Endodermal cell (in vitro differentiated cells): ENCODE results near the gene MUC12. TPM values are rescaled to one million over a fixed set of nuclear protein-coding genes. Genes with fewer than 3 reads are reported as not detected.
"Not testable (repeated sequence)": the region's sequence is repeated elsewhere in the genome, so short reads cannot be mapped to it uniquely, and the experiment has no call there.

Experiments
- DNase-seq: peaks from one replicate; pipeline ENCODE4 v3.0.0-alpha.2; 2017
- H3K27ac ChIP-seq: 2 replicates; pipeline ENCODE4 v1.5.1; 2013; ENCODE audit warnings: mild to moderate bottlenecking, low read depth, low read length, moderate library complexity
- H3K27me3 ChIP-seq: 2 replicates; pipeline ENCODE4 v1.6.1; 2013; ENCODE audit warnings: mild to moderate bottlenecking, low read length, moderate library complexity; ENCODE audit not compliant: insufficient read depth, control insufficient read depth, poor library complexity, severe bottlenecking
- H3K36me3 ChIP-seq: 2 replicates; pipeline ENCODE4 v1.7.0; 2013; ENCODE audit warnings: mild to moderate bottlenecking, low read length, moderate library complexity; ENCODE audit not compliant: control insufficient read depth, insufficient read depth
- H3K4me1 ChIP-seq: one replicate; pipeline ENCODE4 v1.7.0; 2013; ENCODE audit warnings: low read length; ENCODE audit not compliant: control insufficient read depth, insufficient read depth
- H3K4me3 ChIP-seq: 2 replicates; pipeline ENCODE4 v1.5.1; 2013; ENCODE audit warnings: mild to moderate bottlenecking, low read length, moderate library complexity
- H3K9ac ChIP-seq: 2 replicates; pipeline ENCODE4 v1.6.1; 2013; ENCODE audit warnings: mild to moderate bottlenecking, low read length, moderate library complexity; ENCODE audit not compliant: poor library complexity, severe bottlenecking; ENCODE audit errors: extremely low read depth
- H3K9me3 ChIP-seq: 2 replicates; pipeline ENCODE4 v1.6.1; 2013; ENCODE audit warnings: mild to moderate bottlenecking, low read length, moderate library complexity; ENCODE audit not compliant: control insufficient read depth
- H3K27ac Mint-ChIP-seq: 2 replicates; pipeline ENCODE4 v1.8.0; 2020; ENCODE audit warnings: mixed read lengths
- H3K27me3 Mint-ChIP-seq: 2 replicates; pipeline ENCODE4 v1.8.0; 2021; ENCODE audit warnings: mild to moderate bottlenecking, mixed read lengths; ENCODE audit not compliant: insufficient read depth
- H3K36me3 Mint-ChIP-seq: 2 replicates; pipeline ENCODE4 v1.8.0; 2020; ENCODE audit warnings: low read depth, mixed read lengths
- H3K4me1 Mint-ChIP-seq: 2 replicates; pipeline ENCODE4 v1.8.0; 2020; ENCODE audit warnings: mixed read lengths
- H3K4me3 Mint-ChIP-seq: 2 replicates; pipeline ENCODE4 v1.8.0; 2020; ENCODE audit warnings: mild to moderate bottlenecking, moderate library complexity, mixed read lengths
- H3K9me3 Mint-ChIP-seq: 2 replicates; pipeline ENCODE4 v1.8.0; 2020; ENCODE audit warnings: mild to moderate bottlenecking, mixed read lengths
- CTCF ChIP-seq: fragments of 200-600 bp; sonication (generic); conservative IDR thresholded peaks from 2 replicates; pipeline ENCODE4 v1.5.0; 2021; ENCODE audit warnings: antibody characterized with exemption, mild to moderate bottlenecking
- WGBS, 2 experiments: methylation state at CpG; one replicate each; pipeline versions ENCODE4 v1.1.5 to v1.1.7; 2013; ENCODE audit warnings: missing lambda C conversion rate in 2 of 2, mixed read lengths in 1 of 2; ENCODE audit not compliant: insufficient coverage in 1 of 2, insufficient read length in 1 of 2; 5-methylcytosine and 5-hydroxymethylcytosine counted together
- total RNA-seq, 2 donors: library from RNA; stranded (reverse); fragmentation: NEBNext Ultra II Directional in 1 of 2; extraction: Animal tissue kit (Norgen Biotek cat#: 25700) in 1 of 2; gene quantifications; 2 replicates in 1 of 2; 3 replicates in 1 of 2; pipeline ENCODE4 v1.2.1, GENCODE V29; 2021

The MUC12 gene
- total RNA-seq, 2 donors from 2014 or later = 2.9 to 3.3 TPM

GRCh38 chr7:101035941-101036340 lies 66.6 kb downstream of the MUC12 start:
- peaks cover under 1% of the 10 kb centered on the region for H3K27me3 Mint-ChIP-seq
- Histone ChIP-seq H3K36me3 (no peaks in the 10 kb centered on the region), H3K4me1 (no peaks in the 10 kb centered on the region), H3K9me3 (no peaks in the 10 kb centered on the region), H3K9ac (no peak overlapping the region), H3K4me3 (no peak overlapping the region), H3K27me3 (peaks cover 72% of the 10 kb centered on the region), H3K27ac (no peak overlapping the region)
- no peak overlapping the region for H3K27ac Mint-ChIP-seq
- DNase-seq = no peak
- no peaks in the 10 kb centered on the region for H3K9me3 Mint-ChIP-seq
- no peaks in the 10 kb centered on the region for H3K36me3 Mint-ChIP-seq
- no peaks in the 10 kb centered on the region for H3K4me1 Mint-ChIP-seq
- no peak for TF ChIP-seq CTCF
- no peak overlapping the region for H3K4me3 Mint-ChIP-seq
- 77 to 83% methylated on average over 1 to 4 of the region's 4 CpGs for WGBS, 2 experiments

GRCh38 chr7:101041283-101041682 lies 71.9 kb downstream of the MUC12 start:
- not testable (repeated sequence) for H3K4me3 Mint-ChIP-seq, H3K36me3 ChIP-seq, H3K4me1 Mint-ChIP-seq, DNase-seq, H3K27ac Mint-ChIP-seq, H3K27me3 Mint-ChIP-seq, H3K36me3 Mint-ChIP-seq, H3K4me3 ChIP-seq, H3K9ac ChIP-seq, H3K9me3 ChIP-seq, H3K9me3 Mint-ChIP-seq, H3K4me1 ChIP-seq, H3K27ac ChIP-seq
- H3K27me3 ChIP-seq = peaks cover 59% of the 10 kb centered on the region
- WGBS, 2 experiments = 84 to 94% methylated on average over 6 of the region's 6 CpGs

GRCh38 chr7:101058355-101058754 lies 89.0 kb downstream of the MUC12 start:
- H3K9me3 ChIP-seq = no peaks in the 10 kb centered on the region
- Mint-ChIP-seq H3K9me3 (no peaks in the 10 kb centered on the region), H3K27me3 (peaks cover 33% of the 10 kb centered on the region), H3K36me3 (no peaks in the 10 kb centered on the region), H3K27ac (no peak overlapping the region), H3K4me3 (no peak overlapping the region), H3K4me1 (peaks cover 1% of the 10 kb centered on the region)
- DNase-seq = peak; percentile 93
- no peak overlapping the region for H3K27ac ChIP-seq
- H3K4me1 ChIP-seq = no peaks in the 10 kb centered on the region
- H3K36me3 ChIP-seq = no peaks in the 10 kb centered on the region
- H3K4me3 ChIP-seq = no peak overlapping the region
- TF ChIP-seq CTCF = no peak
- 25 to 40% methylated on average over 6 to 9 of the region's 9 CpGs for WGBS, 2 experiments
- H3K27me3 ChIP-seq = peaks cover 27% of the 10 kb centered on the region
- no peak overlapping the region for H3K9ac ChIP-seq

- Mint-ChIP-seq H3K27me3 (peaks cover 34% of the 10 kb centered on the region), H3K4me3 (no peak overlapping the region), H3K27ac (no peak overlapping the region), H3K9me3 (no peaks in the 10 kb centered on the region), H3K4me1 (peaks cover 1% of the 10 kb centered on the region), H3K36me3 (no peaks in the 10 kb centered on the region)
- no peak overlapping the region for H3K27ac ChIP-seq
- peaks cover 27% of the 10 kb centered on the region for H3K27me3 ChIP-seq
- no peak overlapping the region for H3K4me3 ChIP-seq
- WGBS, 2 experiments = 38 to 43% methylated on average over 9 of the region's 9 CpGs
- H3K9me3 ChIP-seq = no peaks in the 10 kb centered on the region
- H3K4me1 ChIP-seq = no peaks in the 10 kb centered on the region
- no peaks in the 10 kb centered on the region for H3K36me3 ChIP-seq
- TF ChIP-seq CTCF = peak; percentile 7
- DNase-seq = no peak
- no peak overlapping the region for H3K9ac ChIP-seq
These were observed 90.2 kb downstream of the MUC12 start for GRCh38 chr7:101059620-101059942.
